ENCODE data around the gene SLC8B1.
"Not testable (repeated sequence)": the region's sequence is repeated elsewhere in the genome, so short reads cannot be mapped to it uniquely, and the experiment has no call there.

Gene SLC8B1

DNA sequence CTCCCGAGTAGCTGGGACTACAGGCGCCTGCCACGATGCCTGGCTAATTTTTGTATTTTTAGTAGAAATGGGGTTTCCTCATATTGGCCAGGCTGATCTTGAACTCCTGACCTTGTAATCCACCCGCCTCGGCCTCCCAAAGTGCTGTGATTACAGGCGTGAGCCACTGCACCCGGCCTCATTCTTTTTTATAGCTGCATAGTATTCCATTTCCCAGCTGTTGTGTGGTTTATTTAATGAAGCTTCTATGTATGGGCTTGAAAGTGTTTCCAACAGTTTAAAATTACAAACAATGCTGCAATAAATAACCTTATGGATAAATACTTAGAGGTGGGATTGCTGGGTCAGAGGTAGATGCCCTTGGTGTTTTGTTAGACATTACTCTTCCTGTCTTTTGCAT lies 19.3 kb upstream of the SLC8B1 start:
- not testable (repeated sequence) for DNase-seq

DNA sequence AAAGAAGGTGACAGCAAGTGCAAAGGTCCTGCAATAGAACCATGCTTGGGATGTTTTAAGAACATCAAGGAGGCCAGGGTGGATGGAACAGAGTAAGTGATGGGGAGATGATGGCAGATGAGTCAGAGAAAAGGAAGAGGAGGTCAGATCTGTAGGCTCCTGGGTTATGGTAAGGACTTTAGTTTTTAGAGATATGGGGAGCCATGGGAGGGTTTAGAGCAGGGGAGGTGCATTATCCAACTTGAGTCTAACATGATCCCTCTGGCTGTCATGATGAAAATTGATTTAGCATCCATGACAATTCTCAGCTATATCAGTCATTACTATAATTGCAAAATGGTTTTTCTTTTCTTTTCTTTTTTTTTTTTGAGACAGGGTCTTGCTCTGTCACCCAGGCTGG lies 16.2 kb upstream of the SLC8B1 start:
- DNase-seq, result no peak

- DNase-seq, result no peak
Observed at GRCh38 chr12:113348849-113349536, 14.1 kb upstream of the SLC8B1 start.

- no peak for DNase-seq
Observed at GRCh38 chr12:113347892-113348291, 13.0 kb upstream of the SLC8B1 start.

GRCh38 chr12:113347107-113347506 lies 12.2 kb upstream of the SLC8B1 start:
- DNase-seq, result no peak

DNA sequence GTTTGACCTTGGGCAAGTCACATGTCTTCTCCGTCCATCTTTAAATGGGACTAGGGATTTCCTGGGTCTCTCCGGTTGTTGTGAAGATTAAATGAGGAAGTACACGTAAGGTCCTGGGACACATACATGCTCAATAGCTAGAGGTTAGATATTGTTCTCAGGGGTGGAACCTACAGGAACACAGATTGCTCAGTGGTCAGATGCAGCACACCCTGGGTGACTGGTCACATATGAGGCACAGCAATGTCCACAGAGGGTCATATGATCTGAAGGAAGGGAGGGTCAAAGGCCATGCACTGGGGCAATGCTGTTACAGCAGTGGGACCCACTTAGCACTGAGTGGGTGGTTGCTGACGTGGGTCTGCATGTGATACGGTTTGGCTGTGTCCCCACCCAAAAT lies 11.4 kb upstream of the SLC8B1 start:
- DNase-seq, result no peak

DNA sequence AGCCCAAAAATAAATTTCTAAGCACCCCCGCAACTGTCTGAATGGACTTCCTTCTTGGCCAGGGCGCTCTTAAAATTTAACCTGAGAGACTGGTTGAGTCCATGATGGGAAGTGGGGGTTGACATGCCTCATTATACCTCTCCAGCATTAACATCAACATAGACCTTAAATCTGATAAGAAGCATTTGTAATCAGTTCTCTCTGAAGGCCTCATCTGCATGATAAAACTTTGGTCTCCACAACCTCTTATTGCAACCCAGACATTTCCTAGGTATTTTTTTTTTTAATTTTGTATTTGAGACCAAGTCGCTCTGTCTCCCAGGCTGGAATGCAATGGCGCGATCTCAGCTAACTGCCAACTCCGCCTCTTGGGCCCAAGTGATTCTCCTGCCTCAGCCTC lies 10.4 kb upstream of the SLC8B1 start:
- DNase-seq, result no peak

DNA sequence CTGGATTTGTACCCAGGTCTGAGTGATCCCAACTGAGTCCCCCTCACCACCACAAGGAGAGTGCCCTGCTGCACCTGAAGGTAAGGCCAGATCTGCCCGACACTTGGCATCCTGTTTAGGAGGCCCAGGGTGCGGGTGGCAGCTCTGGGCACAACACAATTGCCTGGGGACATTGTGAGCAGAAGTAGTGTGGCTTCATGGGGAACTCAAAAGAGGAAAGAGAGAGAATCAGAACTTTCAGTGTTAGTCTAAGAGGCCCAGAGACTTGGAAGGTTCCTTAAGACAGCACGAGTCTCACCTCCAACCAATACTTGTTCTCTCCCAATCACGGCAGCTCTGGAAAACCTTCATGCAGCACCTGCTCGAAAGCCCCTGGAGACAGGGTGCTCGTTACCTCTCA lies 6.6 kb upstream of the SLC8B1 start:
- DNase-seq, result no peak

DNA sequence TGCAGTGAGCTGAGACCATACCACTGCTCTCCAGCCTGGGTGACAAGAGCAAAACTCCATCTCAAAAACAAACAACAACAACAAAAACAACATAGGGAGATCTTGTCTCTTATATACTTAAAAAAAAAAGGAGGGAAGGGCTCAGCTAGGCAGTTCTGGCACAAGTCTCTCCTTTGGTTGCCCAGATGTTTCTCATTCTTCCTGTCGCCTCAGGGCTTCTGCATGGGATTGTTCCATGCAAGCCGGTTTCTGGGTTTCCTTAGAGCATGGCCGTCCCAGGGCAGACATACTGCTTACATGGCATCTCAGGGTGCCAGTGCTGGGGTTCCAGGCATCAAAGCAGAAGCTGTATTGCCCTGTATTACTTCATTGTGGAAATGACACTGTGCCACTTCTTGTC lies 5.2 kb upstream of the SLC8B1 start:
- no peak for DNase-seq

GRCh38 chr12:113339540-113339939 lies 4.6 kb upstream of the SLC8B1 start:
- no peak for DNase-seq

DNA sequence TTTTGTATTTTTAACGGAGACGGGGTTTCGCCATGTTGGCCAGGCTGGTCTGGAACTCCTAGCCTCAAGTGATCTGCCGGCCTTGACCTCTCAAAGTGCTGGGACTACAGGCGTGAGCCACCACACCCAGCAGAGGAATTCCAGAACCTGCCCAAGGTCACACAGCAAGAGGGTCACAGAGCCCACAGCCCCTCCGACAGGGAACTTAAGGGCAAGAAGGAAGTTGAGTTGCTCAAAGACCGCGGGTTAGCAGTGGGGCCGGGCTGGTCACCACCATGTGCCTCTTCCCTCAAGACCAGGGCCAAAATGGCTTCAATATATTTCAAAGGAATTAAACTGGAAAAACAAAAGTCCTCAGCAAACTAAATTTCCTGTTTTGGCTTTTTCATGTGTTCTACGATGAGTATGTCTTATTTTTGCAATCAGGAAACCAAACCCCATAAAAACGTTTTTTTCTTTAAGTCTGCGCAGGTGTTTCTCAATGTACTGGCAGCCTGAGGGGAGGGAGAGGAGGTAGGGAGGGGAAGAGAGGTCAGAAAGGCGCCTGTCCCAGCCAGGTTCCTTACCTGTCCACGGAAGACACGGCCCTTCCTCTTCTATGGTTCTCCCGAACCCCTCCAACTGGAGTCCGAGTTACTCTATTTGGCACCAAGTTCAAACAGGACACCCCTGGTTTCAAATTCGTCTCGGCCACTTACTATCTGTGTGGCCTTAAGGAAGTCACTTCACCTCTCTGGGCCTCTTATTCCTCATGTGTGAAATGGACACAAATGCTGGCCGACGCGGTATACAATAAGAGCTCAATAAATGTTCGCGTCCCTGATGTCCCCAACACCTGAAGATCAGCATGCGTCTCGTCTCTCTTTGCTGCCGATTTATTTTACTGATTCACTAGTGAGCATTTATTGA lies 778 bp downstream of the SLC8B1 start:
- DNase-seq, result peak in 3 of 6 experiments; percentile 42 to 61 (median 57)

GRCh38 chr12:113333418-113333750 lies 1.5 kb downstream of the SLC8B1 start:
- no peak for DNase-seq

DNA sequence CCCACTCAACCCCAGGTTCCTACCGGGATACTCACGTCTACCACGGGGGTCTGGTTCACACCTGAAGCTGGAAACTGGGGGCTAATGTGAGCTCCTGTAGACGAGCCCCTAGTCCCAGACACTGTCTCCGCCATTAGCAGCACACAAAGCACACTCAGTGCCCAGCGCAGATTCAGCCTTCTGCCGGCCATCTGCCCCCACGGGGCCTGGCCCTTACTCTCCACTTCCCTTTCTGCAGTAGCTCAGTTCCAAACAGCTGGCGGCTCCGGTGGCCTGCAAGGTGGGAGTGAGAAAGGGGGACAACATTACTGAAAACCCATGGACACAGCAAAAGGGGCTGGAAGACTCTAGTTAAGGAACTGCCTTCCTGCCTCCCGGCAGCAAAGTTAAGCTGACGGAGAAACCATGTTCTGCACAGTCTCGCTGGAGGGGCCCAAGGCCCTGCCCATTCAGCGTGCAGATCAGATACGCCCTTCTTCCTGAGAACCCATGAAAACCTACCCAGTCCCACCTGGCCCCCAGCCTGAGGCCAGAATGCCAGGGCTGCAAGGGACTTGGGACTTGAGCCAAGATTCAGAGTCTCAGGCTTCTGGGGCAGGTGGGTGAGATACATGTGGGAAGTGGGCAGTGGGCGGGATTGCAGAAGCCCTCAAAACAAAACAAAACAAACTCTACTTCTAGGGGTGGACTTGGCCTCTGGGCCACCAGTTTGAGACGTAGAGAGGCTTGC lies 2.1 kb downstream of the SLC8B1 start:
- DNase-seq, result no peak

DNA sequence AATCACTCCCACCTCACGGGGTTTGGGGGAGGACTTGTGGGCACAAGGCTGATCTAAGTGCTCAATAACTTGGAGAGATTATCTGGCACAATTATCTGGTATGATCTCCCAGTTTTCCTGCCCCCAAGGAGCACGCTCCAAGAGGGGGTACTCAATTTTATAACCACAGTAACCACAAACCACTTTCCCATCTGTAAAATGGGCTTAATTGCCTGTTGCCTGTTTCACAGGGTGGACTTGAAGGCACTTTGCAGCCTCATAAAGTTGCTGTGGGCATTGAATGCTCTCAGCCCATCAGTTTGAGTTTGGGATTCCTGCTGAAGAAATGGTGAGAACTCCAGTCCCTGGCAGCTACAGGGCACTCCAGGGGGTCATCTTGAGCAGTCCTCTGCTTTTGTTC lies 4.4 kb downstream of the SLC8B1 start:
- no peak for DNase-seq

DNA sequence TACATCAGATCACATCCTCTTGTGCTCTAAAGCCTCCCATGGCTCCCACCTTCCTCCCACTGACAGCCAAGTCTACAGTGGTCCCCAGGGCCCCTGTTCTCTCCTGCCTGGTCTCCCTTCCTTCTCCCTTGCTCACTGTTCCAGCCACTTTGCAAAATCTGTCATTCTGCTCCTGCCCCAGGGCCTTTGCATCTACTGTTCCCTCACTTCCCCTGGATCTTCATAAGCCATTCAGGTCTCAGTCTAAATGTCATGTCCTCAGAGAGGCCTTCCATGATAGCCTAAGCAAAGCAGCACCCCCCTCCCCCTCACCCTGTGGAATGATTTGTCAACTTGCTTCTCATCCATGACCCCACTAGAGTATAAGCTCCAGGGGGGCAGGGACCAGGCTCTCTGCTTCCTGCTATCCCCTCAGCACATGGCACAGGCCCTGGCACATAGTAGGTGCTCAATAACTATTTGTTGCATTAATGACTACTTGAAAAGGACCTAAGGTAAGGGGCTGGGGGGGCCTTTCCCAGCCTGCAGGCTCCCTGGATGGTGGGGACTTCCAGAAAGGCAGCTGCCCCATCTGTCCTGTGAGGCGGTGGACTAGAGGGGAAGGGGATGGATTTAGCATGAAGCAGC lies 5.0 kb downstream of the SLC8B1 start:
- DNase-seq, result no peak

DNA sequence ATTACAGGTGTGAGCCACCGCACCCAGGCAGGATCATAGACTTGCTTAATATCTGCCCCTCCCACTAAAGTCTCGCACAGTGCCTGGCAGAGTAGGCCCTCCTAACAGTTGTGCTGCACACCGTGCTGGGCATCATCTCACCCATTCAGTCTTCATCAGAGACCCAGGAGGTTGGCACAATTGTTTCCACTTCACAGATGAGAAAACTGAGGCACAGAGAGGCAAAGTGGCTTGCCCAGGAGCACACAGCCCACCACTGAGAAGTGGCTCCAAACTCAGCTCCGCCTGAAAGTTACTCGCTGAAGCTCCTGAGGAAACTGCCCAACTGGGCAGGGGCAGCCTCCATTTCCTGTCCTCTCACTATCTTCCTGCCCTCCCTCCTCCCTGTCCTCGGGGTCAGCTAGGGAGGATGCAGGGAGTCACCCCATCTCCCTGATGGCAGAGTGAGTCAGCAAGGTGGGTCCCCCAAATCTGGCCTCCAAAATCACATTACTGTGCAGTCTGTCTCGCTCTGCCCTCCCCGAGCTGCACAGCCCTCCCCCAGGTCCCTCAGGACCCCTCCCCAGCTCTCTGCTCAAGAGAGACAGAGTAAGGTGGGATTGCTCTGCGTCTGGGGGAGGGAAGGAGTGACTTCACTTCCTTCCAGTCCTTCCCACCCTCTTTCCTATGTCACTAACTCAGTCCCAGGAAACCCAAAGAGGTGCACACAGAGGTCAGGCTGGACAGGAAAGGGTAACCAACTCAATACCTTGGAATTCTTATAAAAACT lies 5.7 kb downstream of the SLC8B1 start:
- DNase-seq, result no peak

GRCh38 chr12:113328368-113328889 lies 6.5 kb downstream of the SLC8B1 start:
- DNase-seq, result no peak

DNA sequence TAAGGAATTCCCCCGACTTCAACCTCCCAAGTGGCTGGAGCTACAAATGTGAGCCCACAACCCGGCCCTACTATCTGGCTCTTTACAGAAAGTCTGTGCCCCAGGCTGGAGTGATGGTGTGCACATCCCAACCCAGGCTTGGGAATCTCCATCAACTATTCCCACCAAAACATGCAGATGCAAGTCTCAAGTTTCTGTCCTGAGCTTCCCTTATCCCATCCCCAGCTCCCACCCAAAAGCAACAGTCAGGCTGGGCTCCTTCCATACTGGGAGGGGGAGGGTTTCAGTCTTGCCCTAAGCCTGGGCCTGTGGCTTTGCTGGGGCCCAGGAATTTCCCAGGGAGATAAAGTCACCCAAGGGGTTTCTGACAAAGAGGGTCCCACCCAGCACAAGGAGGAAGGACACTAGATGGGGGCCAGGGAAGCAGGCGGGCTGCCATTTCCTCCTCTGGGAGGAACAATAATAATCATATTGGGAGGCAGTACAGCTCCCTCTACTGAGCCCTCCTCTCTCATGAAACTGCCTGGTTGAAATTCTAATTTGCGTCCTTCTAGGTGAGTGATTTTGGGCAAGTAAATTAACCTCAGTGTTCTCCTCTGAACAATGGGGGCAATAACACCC lies 8.0 kb downstream of the SLC8B1 start:
- DNase-seq, result no peak

- no peak for DNase-seq
Observed at GRCh38 chr12:113325916-113326315, 9.0 kb downstream of the SLC8B1 start.

- no peak for DNase-seq
Observed at GRCh38 chr12:113322343-113322742, 12.6 kb downstream of the SLC8B1 start.

DNA sequence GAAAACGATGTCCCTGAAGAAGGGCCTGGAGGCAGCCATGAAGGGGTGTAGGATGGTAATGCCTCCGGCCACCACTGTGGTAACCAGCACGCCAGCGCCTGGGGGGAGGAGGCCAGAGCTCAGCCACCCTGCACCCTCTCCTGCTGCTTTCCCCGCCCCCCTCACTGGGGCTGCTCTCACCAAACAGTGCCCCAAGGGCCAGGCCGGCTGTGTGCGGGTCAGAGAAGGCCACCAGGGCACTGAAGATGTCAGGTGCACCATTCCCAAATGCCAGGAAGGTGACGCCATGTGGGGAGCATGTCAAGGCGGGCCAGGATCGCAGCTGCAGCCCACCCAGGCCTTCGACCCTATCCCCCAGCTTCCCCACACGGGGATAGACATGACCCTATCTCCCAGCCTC lies 14.5 kb downstream of the SLC8B1 start:
- no peak for DNase-seq

All from stimulated activated naive CD4-positive, alpha-beta T cell (primary cell).